ENCODE results near the gene KLRD1. TPM values are rescaled to one million over a fixed set of nuclear protein-coding genes. Genes with fewer than 3 reads are reported as not detected.

Gene KLRD1
- total RNA-seq, 4 donors from 2014 or later = 0.20 to 8.6 (median 2.6) TPM

GRCh38 chr12:10293570-10294227 is 14.0 kb upstream of the KLRD1 start:
- 63 to 68% methylated on average over 3 of the region's 3 CpGs for WGBS, 2 donors (ENCODE audit: low coverage in 1 of 2)
- no peak for DNase-seq
- intact Hi-C loops (cut with DNase I; ENCODE audit: low total_unique reads) (no loop called here), in situ Hi-C loops (cut with MboI; ENCODE audit: low pct_ligation_motif_present in 1 of 4, low pct_unique_long_range_greater_than_20kb in 1 of 4, low sequenced_read_pairs in 3 of 4) (no loop called here)
- H3K9me3 ChIP-seq = no peaks in the 10 kb centered on the region
- no peaks in the 10 kb centered on the region for H3K4me1 ChIP-seq
- TF ChIP-seq CTCF (IDR thresholded peaks at IDR 0.05) (no peak), EP300 (IDR thresholded peaks at IDR 0.05; ENCODE audit: low read depth) (no peak), POLR2A (IDR thresholded peaks at IDR 0.05) (no peak), POLR2AphosphoS5 (IDR thresholded peaks at IDR 0.05) (no peak)
- H3K27ac ChIP-seq = no peak overlapping the region
- no peaks in the 10 kb centered on the region for H3K36me3 ChIP-seq
- no peak overlapping the region for H3K4me3 ChIP-seq
- H3K27me3 ChIP-seq = no peaks in the 10 kb centered on the region

- H3K27ac ChIP-seq = no peak overlapping the region
- no peak overlapping the region for H3K4me3 ChIP-seq
- in situ Hi-C loops (cut with MboI; ENCODE audit: low pct_ligation_motif_present in 1 of 4, low pct_unique_long_range_greater_than_20kb in 1 of 4, low sequenced_read_pairs in 3 of 4) = loop anchor here in 1 of 4 donors (25.0 kb wide), 1 partner anchor 261 kb away; no protein-coding TSS in a partner anchor
- no peaks in the 10 kb centered on the region for H3K9me3 ChIP-seq
- H3K4me1 ChIP-seq = no peaks in the 10 kb centered on the region
- no peaks in the 10 kb centered on the region for H3K27me3 ChIP-seq
- 58 to 67% methylated on average over 1 of the region's 1 CpG for WGBS, 2 donors (ENCODE audit: low coverage in 1 of 2)
- TF ChIP-seq EP300 (IDR thresholded peaks at IDR 0.05; ENCODE audit: low read depth) = no peak
- TF ChIP-seq POLR2A (IDR thresholded peaks at IDR 0.05) = no peak
- TF ChIP-seq CTCF (IDR thresholded peaks at IDR 0.05) = no peak
- no peak for TF ChIP-seq POLR2AphosphoS5 (IDR thresholded peaks at IDR 0.05)
- H3K36me3 ChIP-seq = no peaks in the 10 kb centered on the region
- no peak for DNase-seq
- intact Hi-C loops (cut with DNase I; ENCODE audit: low total_unique reads) = no loop called here
These were observed 6.6 kb upstream of the KLRD1 start for GRCh38 chr12:10301103-10301502.

- Histone ChIP-seq H3K36me3 (no peaks in the 10 kb centered on the region), H3K4me1 (no peaks in the 10 kb centered on the region), H3K4me3 (no peak overlapping the region), H3K27ac (no peak overlapping the region), H3K27me3 (no peaks in the 10 kb centered on the region), H3K9me3 (no peaks in the 10 kb centered on the region)
- no peak for DNase-seq
- TF ChIP-seq POLR2A (IDR thresholded peaks at IDR 0.05) = no peak
- no peak for TF ChIP-seq EP300 (IDR thresholded peaks at IDR 0.05; ENCODE audit: low read depth)
- TF ChIP-seq POLR2AphosphoS5 (IDR thresholded peaks at IDR 0.05) = no peak
- no peak for TF ChIP-seq CTCF (IDR thresholded peaks at IDR 0.05)
- intact Hi-C loops (cut with DNase I; ENCODE audit: low total_unique reads) = no loop called here
- WGBS, 2 donors (ENCODE audit: low coverage in 1 of 2) = 55 to 73% methylated on average over 3 of the region's 3 CpGs
- in situ Hi-C loops (cut with MboI; ENCODE audit: low pct_ligation_motif_present in 1 of 4, low pct_unique_long_range_greater_than_20kb in 1 of 4, low sequenced_read_pairs in 3 of 4) = loop anchor here in 1 of 4 donors (25.0 kb wide), 1 partner anchor 258 kb away; no protein-coding TSS in a partner anchor
These were observed 3.5 kb upstream of the KLRD1 start for GRCh38 chr12:10304161-10304574.

- Histone ChIP-seq H3K4me1 (no peaks in the 10 kb centered on the region), H3K27me3 (no peaks in the 10 kb centered on the region), H3K9me3 (no peaks in the 10 kb centered on the region), H3K4me3 (no peak overlapping the region), H3K36me3 (no peaks in the 10 kb centered on the region), H3K27ac (no peak overlapping the region)
- 63 to 86% methylated on average over 3 to 5 of the region's 5 CpGs for WGBS, 2 donors (ENCODE audit: low coverage in 1 of 2)
- DNase-seq = no peak
- intact Hi-C loops (cut with DNase I; ENCODE audit: low total_unique reads) (no loop called here), in situ Hi-C loops (cut with MboI; ENCODE audit: low pct_ligation_motif_present in 1 of 4, low pct_unique_long_range_greater_than_20kb in 1 of 4, low sequenced_read_pairs in 3 of 4) (loop anchor here in 1 of 4 donors (25.0 kb wide), 1 partner anchor 257 kb away; no protein-coding TSS in a partner anchor)
- TF ChIP-seq POLR2A (IDR thresholded peaks at IDR 0.05) = no peak
- TF ChIP-seq EP300 (IDR thresholded peaks at IDR 0.05; ENCODE audit: low read depth) = no peak
- TF ChIP-seq CTCF (IDR thresholded peaks at IDR 0.05) = no peak
- TF ChIP-seq POLR2AphosphoS5 (IDR thresholded peaks at IDR 0.05) = no peak
These were observed 2.3 kb upstream of the KLRD1 start for GRCh38 chr12:10305411-10305810.

Data from transverse colon (tissue), 4 donors.